H1 (cell line): Measurements from ENCODE around the gene ATP2B3. TPM values are rescaled to one million over a fixed set of nuclear protein-coding genes. Genes with fewer than 3 reads are reported as not detected.

Experiments
- ASH2L ChIP-seq: fragments of 200-600, 300-600 bp; sonication (generic); IDR thresholded peaks from one replicate; pipeline ENCODE4 v1.7.1; 2017; ENCODE audit warnings: low read length
- CBX8 ChIP-seq: fragments of 300-800, 300-1000 bp; sonication (generic); IDR thresholded peaks from 2 replicates; pipeline ENCODE4 v1.7.1; 2016; ENCODE audit warnings: low read depth, low read length, borderline replicate concordance
- CEBPB ChIP-seq: IDR thresholded peaks from 2 replicates; pipeline ENCODE4 v1.6.1; 2012; ENCODE audit warnings: low read depth, low read length
- GTF2F1 ChIP-seq: IDR thresholded peaks from 2 replicates; pipeline ENCODE4 v1.6.1; 2012; ENCODE audit warnings: low read depth, low read length, improper control_type of control experiment, borderline replicate concordance
- MAFK ChIP-seq: IDR thresholded peaks from 2 replicates; pipeline ENCODE4 v1.6.1; 2012; ENCODE audit warnings: low read depth, mild to moderate bottlenecking, improper control_type of control experiment, low read length
- POU5F1 ChIP-seq: IDR thresholded peaks from 2 replicates; pipeline ENCODE4 v1.6.1; 2011; ENCODE audit warnings: low read depth, mild to moderate bottlenecking, low read length, moderate library complexity
- SAP30 ChIP-seq: fragments of 300-600 bp; sonication (generic); IDR thresholded peaks from 2 replicates; pipeline ENCODE4 v1.7.1; 2012; ENCODE audit warnings: low read length, moderate library complexity, mild to moderate bottlenecking, inconsistent platforms; ENCODE audit not compliant: insufficient read depth, insufficient replicate concordance
- SP2 ChIP-seq: IDR thresholded peaks from 2 replicates; pipeline ENCODE4 v1.6.1; 2012; ENCODE audit warnings: mild to moderate bottlenecking, low read length, inconsistent platforms
- SRF ChIP-seq: IDR thresholded peaks from 2 replicates; pipeline ENCODE4 v1.6.1; 2011; ENCODE audit warnings: mild to moderate bottlenecking, low read depth, low read length, moderate library complexity
- TBP ChIP-seq: IDR thresholded peaks from 2 replicates; pipeline ENCODE4 v1.6.1; 2011; ENCODE audit warnings: low read depth, low read length, improper control_type of control experiment
- polyA plus RNA-seq, 7 experiments: library from polyadenylated mRNA; depleted of rRNA in 3 of 7; stranded (reverse) in 5 of 7; unstranded in 2 of 7; fragments of >200 nt in 5 of 7; fragments of 200-250 nt in 2 of 7; gene quantifications; 1 replicate in 5 of 7; 2 replicates in 1 of 7; 4 replicates in 1 of 7; pipeline versions ENCODE4 v1.2.1 to v1.2.3, GENCODE V29; 2011 to 2013; ENCODE audit warnings: missing spikeins in 2 of 7, mixed read lengths in 2 of 7
- total RNA-seq: library from RNA; stranded (reverse); fragmentation: NEBNext Ultra II Directional; extraction: Animal tissue kit (Norgen Biotek cat#: 25700); gene quantifications from 2 replicates; pipeline ENCODE4 v1.2.1, GENCODE V29; 2021
- TF ChIP-seq, protein P1 (sequence below): fragments of 300-600 bp; sonication (generic); IDR thresholded peaks from 2 replicates; pipeline ENCODE4 v1.7.1; 2012; ENCODE audit warnings: low read length, moderate library complexity, mild to moderate bottlenecking, inconsistent platforms; ENCODE audit not compliant: insufficient replicate concordance

The ATP2B3 gene
- total and polyA plus RNA-seq, 2 of the 8 experiments (the other 6 are each of a cell fraction or from before 2014, with no cell fraction given), result 0.14 to 0.19 TPM

GRCh38 chrX:153621949-153622598, 104.6 kb downstream of the ATP2B3 start (continued):
- TF ChIP-seq, protein P1, sequence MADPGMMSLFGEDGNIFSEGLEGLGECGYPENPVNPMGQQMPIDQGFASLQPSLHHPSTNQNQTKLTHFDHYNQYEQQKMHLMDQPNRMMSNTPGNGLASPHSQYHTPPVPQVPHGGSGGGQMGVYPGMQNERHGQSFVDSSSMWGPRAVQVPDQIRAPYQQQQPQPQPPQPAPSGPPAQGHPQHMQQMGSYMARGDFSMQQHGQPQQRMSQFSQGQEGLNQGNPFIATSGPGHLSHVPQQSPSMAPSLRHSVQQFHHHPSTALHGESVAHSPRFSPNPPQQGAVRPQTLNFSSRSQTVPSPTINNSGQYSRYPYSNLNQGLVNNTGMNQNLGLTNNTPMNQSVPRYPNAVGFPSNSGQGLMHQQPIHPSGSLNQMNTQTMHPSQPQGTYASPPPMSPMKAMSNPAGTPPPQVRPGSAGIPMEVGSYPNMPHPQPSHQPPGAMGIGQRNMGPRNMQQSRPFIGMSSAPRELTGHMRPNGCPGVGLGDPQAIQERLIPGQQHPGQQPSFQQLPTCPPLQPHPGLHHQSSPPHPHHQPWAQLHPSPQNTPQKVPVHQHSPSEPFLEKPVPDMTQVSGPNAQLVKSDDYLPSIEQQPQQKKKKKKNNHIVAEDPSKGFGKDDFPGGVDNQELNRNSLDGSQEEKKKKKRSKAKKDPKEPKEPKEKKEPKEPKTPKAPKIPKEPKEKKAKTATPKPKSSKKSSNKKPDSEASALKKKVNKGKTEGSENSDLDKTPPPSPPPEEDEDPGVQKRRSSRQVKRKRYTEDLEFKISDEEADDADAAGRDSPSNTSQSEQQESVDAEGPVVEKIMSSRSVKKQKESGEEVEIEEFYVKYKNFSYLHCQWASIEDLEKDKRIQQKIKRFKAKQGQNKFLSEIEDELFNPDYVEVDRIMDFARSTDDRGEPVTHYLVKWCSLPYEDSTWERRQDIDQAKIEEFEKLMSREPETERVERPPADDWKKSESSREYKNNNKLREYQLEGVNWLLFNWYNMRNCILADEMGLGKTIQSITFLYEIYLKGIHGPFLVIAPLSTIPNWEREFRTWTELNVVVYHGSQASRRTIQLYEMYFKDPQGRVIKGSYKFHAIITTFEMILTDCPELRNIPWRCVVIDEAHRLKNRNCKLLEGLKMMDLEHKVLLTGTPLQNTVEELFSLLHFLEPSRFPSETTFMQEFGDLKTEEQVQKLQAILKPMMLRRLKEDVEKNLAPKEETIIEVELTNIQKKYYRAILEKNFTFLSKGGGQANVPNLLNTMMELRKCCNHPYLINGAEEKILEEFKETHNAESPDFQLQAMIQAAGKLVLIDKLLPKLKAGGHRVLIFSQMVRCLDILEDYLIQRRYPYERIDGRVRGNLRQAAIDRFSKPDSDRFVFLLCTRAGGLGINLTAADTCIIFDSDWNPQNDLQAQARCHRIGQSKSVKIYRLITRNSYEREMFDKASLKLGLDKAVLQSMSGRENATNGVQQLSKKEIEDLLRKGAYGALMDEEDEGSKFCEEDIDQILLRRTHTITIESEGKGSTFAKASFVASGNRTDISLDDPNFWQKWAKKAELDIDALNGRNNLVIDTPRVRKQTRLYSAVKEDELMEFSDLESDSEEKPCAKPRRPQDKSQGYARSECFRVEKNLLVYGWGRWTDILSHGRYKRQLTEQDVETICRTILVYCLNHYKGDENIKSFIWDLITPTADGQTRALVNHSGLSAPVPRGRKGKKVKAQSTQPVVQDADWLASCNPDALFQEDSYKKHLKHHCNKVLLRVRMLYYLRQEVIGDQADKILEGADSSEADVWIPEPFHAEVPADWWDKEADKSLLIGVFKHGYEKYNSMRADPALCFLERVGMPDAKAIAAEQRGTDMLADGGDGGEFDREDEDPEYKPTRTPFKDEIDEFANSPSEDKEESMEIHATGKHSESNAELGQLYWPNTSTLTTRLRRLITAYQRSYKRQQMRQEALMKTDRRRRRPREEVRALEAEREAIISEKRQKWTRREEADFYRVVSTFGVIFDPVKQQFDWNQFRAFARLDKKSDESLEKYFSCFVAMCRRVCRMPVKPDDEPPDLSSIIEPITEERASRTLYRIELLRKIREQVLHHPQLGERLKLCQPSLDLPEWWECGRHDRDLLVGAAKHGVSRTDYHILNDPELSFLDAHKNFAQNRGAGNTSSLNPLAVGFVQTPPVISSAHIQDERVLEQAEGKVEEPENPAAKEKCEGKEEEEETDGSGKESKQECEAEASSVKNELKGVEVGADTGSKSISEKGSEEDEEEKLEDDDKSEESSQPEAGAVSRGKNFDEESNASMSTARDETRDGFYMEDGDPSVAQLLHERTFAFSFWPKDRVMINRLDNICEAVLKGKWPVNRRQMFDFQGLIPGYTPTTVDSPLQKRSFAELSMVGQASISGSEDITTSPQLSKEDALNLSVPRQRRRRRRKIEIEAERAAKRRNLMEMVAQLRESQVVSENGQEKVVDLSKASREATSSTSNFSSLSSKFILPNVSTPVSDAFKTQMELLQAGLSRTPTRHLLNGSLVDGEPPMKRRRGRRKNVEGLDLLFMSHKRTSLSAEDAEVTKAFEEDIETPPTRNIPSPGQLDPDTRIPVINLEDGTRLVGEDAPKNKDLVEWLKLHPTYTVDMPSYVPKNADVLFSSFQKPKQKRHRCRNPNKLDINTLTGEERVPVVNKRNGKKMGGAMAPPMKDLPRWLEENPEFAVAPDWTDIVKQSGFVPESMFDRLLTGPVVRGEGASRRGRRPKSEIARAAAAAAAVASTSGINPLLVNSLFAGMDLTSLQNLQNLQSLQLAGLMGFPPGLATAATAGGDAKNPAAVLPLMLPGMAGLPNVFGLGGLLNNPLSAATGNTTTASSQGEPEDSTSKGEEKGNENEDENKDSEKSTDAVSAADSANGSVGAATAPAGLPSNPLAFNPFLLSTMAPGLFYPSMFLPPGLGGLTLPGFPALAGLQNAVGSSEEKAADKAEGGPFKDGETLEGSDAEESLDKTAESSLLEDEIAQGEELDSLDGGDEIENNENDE, result no peak
- no peak for TF ChIP-seq GTF2F1
- no peak for TF ChIP-seq CEBPB
- TF ChIP-seq SRF, result no peak
- no peak for TF ChIP-seq ASH2L
- TF ChIP-seq SAP30, result no peak
- no peak for TF ChIP-seq SP2
- TF ChIP-seq MAFK, result no peak
- TF ChIP-seq TBP, result no peak
- TF ChIP-seq CBX8, result no peak
- no peak for TF ChIP-seq POU5F1
